Transverse colon (tissue), 4 donors: ENCODE measurements around the gene STK17A. TPM values are rescaled to one million over a fixed set of nuclear protein-coding genes. Genes with fewer than 3 reads are reported as not detected.

Experiments
- DNase-seq: peaks from one replicate; pipeline ENCODE4 v3.0.0-alpha.2; 2019
- H3K27ac ChIP-seq, 4 donors: fragments of 200-600 bp; sonication (generic); 2 replicates each; pipeline ENCODE4 v1.5.1; 2016 to 2018; ENCODE audit warnings: inconsistent platforms in 4 of 4
- H3K27me3 ChIP-seq: fragments of 200-600 bp; sonication (generic); 2 replicates; pipeline ENCODE4 v1.5.1; 2017; ENCODE audit warnings: inconsistent platforms
- H3K36me3 ChIP-seq, 4 donors: fragments of 200-600 bp; sonication (generic); 2 replicates each; pipeline ENCODE4 v1.5.1; 2017 to 2019; ENCODE audit warnings: inconsistent platforms in 4 of 4
- H3K4me1 ChIP-seq, 4 donors: fragments of 200-600 bp; sonication (generic); 2 replicates each; pipeline ENCODE4 v1.5.1; 2017 to 2020; ENCODE audit warnings: inconsistent platforms in 4 of 4
- H3K4me3 ChIP-seq, 4 donors: fragments of 200-600 bp; sonication (generic); 1 replicate in 1 of 4; 2 replicates in 3 of 4; pipeline versions ENCODE4 v1.5.1 to v1.6.1; 2017 to 2019; ENCODE audit warnings: inconsistent platforms in 4 of 4
- H3K9me3 ChIP-seq, 2 donors: fragments of 200-600 bp; sonication (generic); 2 replicates each; pipeline ENCODE4 v1.5.1; 2017 to 2019; ENCODE audit warnings: inconsistent platforms in 2 of 2
- EP300 ChIP-seq: sonication (generic); formaldehyde crosslinking; IDR thresholded peaks from one replicate; pipeline ENCODE4 v1.6.1; 2017; ENCODE audit warnings: antibody characterized with exemption, low read depth
- POLR2A ChIP-seq: fragments of 450-650 bp; IDR thresholded peaks from one replicate; pipeline ENCODE4 v1.6.1; 2016; ENCODE audit warnings: antibody characterized with exemption, mild to moderate bottlenecking, moderate library complexity
- POLR2AphosphoS5 ChIP-seq, 3 donors: sonication (generic); formaldehyde crosslinking; IDR thresholded peaks; one replicate each; pipeline ENCODE4 v1.6.1; 2016; ENCODE audit warnings: antibody characterized with exemption in 3 of 3
- WGBS, 2 donors: methylation state at CpG; one replicate each; pipeline ENCODE4 v1.1.5; 2018; ENCODE audit warnings: low coverage in 1 of 2; 5-methylcytosine and 5-hydroxymethylcytosine counted together
- in situ Hi-C, 4 donors: fragments of 200-750 bp; cut with MboI; loops; one replicate each; pipeline versions ENCODE4 v1.15.0 to v1.15.1; 2017; ENCODE audit warnings: low sequenced_read_pairs in 3 of 4, low pct_ligation_motif_present in 1 of 4, low pct_unique_long_range_greater_than_20kb in 1 of 4
- intact Hi-C: fragments of 100-400 bp; cut with DNase I; formaldehyde crosslinking; loops from one replicate; pipeline ENCODE4 v1.15.1; 2023; ENCODE audit warnings: low total_unique reads
- total RNA-seq, 4 donors: library from RNA; depleted of rRNA; stranded (reverse); fragments of >200 nt; gene quantifications; one replicate each; pipeline ENCODE4 v1.1.0, GENCODE V29; 2016
- TF ChIP-seq, protein P1 (sequence below), 5 experiments: fragments of 200-600 bp in 3 of 5; fragments of 450-650 bp in 2 of 5; sonication (generic) in 3 of 5; IDR thresholded peaks; 1 replicate in 2 of 5; 2 replicates in 3 of 5; pipeline ENCODE4 v1.5.1; 2016 to 2017; ENCODE audit warnings: antibody characterized with exemption in 5 of 5, inconsistent platforms in 3 of 5, mild to moderate bottlenecking in 2 of 5, moderate library complexity in 1 of 5

STK17A gene
- total RNA-seq, 4 donors from 2014 or later, result 6.0 to 35.7 (median 26.4) TPM

DNA sequence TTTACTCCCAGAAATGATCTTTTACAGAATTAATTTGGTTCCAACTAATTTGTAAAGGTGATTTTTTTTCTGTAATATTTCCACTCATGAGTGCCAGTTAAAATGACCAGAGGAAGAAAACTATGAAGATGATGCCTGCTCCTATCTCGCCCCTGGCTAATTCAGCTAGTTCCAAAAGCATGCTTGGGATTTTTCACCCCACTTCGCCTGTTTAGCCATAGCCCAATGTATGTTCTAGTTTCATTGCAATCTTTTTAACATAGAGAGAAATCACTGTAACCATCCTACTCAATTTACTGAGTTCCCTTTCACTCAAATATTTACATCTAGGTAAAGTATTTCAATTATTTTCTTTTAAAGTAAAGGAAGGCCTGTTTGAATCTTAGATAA, 23.0 kb upstream of the STK17A start:
- DNase-seq, result no peak
- intact Hi-C loops, result no loop called here

DNA sequence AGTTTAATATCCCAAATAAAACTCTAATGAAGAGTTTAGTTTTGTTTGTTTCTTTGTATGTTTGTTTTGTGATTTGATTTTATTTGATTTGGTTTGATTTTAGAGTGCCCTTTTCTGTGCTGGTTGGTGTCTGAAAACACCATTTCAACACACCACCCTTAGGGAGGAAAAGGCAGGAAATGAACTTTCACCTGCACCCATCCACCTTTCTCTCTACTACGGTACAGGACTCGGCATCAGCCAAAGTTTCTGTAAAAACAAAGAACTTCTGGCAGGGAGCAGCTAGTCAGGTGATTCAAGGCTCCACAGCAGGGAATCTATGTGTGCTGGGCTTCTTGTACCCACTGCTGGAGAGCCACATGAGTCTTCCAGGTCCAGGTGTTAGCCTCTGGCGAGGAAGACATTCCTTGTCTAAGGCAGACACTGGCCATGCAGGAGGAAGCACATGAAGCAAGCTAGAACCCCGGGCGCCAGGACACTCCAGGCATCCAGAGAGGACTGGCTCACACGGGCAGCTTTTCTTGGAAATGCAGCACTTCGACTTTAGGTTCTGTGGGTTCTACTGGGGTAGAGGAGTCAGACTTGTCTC, 22.1 kb upstream of the STK17A start:
- Histone ChIP-seq H3K4me1 (no peaks in the 10 kb centered on the region), H3K4me3 (no peak overlapping the region), H3K36me3 (no peaks in the 10 kb centered on the region), H3K9me3 (no peaks in the 10 kb centered on the region), H3K27me3 (peaks cover 7% of the 10 kb centered on the region), H3K27ac (no peak overlapping the region)
- TF ChIP-seq, protein P1, sequence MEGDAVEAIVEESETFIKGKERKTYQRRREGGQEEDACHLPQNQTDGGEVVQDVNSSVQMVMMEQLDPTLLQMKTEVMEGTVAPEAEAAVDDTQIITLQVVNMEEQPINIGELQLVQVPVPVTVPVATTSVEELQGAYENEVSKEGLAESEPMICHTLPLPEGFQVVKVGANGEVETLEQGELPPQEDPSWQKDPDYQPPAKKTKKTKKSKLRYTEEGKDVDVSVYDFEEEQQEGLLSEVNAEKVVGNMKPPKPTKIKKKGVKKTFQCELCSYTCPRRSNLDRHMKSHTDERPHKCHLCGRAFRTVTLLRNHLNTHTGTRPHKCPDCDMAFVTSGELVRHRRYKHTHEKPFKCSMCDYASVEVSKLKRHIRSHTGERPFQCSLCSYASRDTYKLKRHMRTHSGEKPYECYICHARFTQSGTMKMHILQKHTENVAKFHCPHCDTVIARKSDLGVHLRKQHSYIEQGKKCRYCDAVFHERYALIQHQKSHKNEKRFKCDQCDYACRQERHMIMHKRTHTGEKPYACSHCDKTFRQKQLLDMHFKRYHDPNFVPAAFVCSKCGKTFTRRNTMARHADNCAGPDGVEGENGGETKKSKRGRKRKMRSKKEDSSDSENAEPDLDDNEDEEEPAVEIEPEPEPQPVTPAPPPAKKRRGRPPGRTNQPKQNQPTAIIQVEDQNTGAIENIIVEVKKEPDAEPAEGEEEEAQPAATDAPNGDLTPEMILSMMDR (IDR thresholded peaks at IDR 0.05), result no peak
- TF ChIP-seq POLR2A (no peak), EP300 (no peak), POLR2AphosphoS5 (IDR thresholded peaks at IDR 0.05) (no peak)
- intact Hi-C loops, result no loop called here
- in situ Hi-C loops, result loop anchor here in 1 of 4 donors (25.0 kb wide), 1 partner anchor 276 kb away; no protein-coding TSS in a partner anchor
- no peak for DNase-seq
- 73 to 78% methylated on average over 2 to 7 of the region's 7 CpGs for WGBS, 2 donors

More for the DNA sequence above, 23.0 kb upstream of the STK17A start:
- peaks cover 7% of the 10 kb centered on the region for H3K27me3 ChIP-seq
- H3K27ac ChIP-seq, result no peak overlapping the region
- H3K36me3 ChIP-seq, result no peaks in the 10 kb centered on the region
- no peak overlapping the region for H3K4me3 ChIP-seq
- H3K4me1 ChIP-seq, result no peaks in the 10 kb centered on the region
- 50 to 94% methylated on average over 1 to 2 of the region's 2 CpGs for whole genome bisulfite sequencing, 2 donors
- H3K9me3 ChIP-seq, result no peaks in the 10 kb centered on the region
- in situ Hi-C loops, result loop anchor here in 1 of 4 donors (25.0 kb wide), 1 partner anchor 277 kb away; no protein-coding TSS in a partner anchor
- TF ChIP-seq EP300 (no peak), POLR2A (no peak), POLR2AphosphoS5 (IDR thresholded peaks at IDR 0.05) (no peak)
- TF ChIP-seq, protein P1 (IDR thresholded peaks at IDR 0.05), result no peak

DNA sequence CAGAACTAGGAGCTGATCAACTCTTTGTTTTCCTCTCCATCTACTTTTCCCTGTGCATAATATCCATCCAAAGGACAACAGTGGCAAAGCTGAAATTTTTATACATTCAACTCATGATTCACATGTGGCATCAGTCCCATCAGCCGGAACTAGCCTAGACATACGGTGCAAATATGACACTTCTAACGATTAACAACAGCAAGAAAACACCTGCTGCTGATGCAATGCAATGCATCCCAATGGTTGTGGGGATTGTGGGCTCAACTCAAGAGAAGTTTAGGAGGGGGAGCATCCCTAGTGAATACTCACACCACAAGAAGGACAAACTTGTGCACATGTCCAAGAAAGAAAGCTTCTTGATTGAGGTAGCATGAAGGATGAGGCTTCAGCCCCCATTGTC, 20.5 kb upstream of the STK17A start:
- WGBS, 2 donors, result 88 to 100% methylated on average over 3 of the region's 3 CpGs
- intact Hi-C loops (no loop called here), in situ Hi-C loops (loop anchor here in 1 of 4 donors (25.0 kb wide), 1 partner anchor 275 kb away; no protein-coding TSS in a partner anchor)
- Histone ChIP-seq H3K9me3 (no peaks in the 10 kb centered on the region), H3K27me3 (peaks cover 7% of the 10 kb centered on the region), H3K27ac (no peak overlapping the region), H3K4me1 (no peaks in the 10 kb centered on the region), H3K36me3 (no peaks in the 10 kb centered on the region), H3K4me3 (no peak overlapping the region)
- TF ChIP-seq POLR2A (no peak), POLR2AphosphoS5 (IDR thresholded peaks at IDR 0.05) (no peak), EP300 (no peak)
- TF ChIP-seq, protein P1 (IDR thresholded peaks at IDR 0.05), result no peak
- DNase-seq, result no peak

GRCh38 chr7:43565786-43566185, 17.1 kb upstream of the STK17A start:
- Histone ChIP-seq H3K27ac (no peak overlapping the region), H3K27me3 (peaks cover 4% of the 10 kb centered on the region), H3K4me1 (no peaks in the 10 kb centered on the region), H3K4me3 (no peak overlapping the region), H3K36me3 (no peaks in the 10 kb centered on the region), H3K9me3 (no peaks in the 10 kb centered on the region)
- 33 to 38% methylated on average over 6 of the region's 6 CpGs for WGBS, 2 donors
- in situ Hi-C loops, result loop anchor here in 1 of 4 donors (25.0 kb wide), 1 partner anchor 272 kb away; no protein-coding TSS in a partner anchor
- DNase-seq, result no peak
- TF ChIP-seq, protein P1 (IDR thresholded peaks at IDR 0.05), result no peak
- TF ChIP-seq POLR2A (no peak), EP300 (no peak), POLR2AphosphoS5 (IDR thresholded peaks at IDR 0.05) (no peak)
- intact Hi-C loops, result no loop called here
